ENCODE results near the gene PLD2. TPM values are rescaled to one million over a fixed set of nuclear protein-coding genes. Genes with fewer than 3 reads are reported as not detected.

PLD2 gene
- total RNA-seq, 2 donors from 2014 or later, result 25.7 to 29.5 TPM

DNA sequence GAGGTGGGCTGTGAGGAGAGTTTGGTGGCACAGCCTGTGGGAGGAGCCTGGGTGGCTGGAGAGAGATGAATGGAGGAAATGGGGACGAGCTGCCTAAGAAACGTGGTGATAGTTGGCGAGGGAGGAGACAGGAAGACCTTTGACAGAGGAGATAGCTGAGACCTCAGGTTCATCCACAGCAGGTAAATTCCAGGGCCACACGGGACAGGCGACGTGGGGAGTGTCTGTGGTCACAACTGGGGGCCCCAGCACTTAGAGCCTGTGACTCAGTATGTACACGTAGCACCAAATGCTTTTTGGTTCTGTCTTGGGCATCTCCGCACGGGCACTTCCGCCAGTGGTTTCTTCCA, 33.9 kb downstream of the PLD2 start:
- no peaks in the 10 kb centered on the region for H3K4me1 ChIP-seq (replicated peaks)
- 80% methylated on average over 10 of the region's 10 CpGs for WGBS
- intact Hi-C loops (cut with DNase I), result no loop called here
- DNase-seq (ENCODE audit: low spot score), result no peak
- no peak for TF ChIP-seq POLR2A (IDR thresholded peaks at IDR 0.05)
- TF ChIP-seq, protein P1, sequence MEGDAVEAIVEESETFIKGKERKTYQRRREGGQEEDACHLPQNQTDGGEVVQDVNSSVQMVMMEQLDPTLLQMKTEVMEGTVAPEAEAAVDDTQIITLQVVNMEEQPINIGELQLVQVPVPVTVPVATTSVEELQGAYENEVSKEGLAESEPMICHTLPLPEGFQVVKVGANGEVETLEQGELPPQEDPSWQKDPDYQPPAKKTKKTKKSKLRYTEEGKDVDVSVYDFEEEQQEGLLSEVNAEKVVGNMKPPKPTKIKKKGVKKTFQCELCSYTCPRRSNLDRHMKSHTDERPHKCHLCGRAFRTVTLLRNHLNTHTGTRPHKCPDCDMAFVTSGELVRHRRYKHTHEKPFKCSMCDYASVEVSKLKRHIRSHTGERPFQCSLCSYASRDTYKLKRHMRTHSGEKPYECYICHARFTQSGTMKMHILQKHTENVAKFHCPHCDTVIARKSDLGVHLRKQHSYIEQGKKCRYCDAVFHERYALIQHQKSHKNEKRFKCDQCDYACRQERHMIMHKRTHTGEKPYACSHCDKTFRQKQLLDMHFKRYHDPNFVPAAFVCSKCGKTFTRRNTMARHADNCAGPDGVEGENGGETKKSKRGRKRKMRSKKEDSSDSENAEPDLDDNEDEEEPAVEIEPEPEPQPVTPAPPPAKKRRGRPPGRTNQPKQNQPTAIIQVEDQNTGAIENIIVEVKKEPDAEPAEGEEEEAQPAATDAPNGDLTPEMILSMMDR (IDR thresholded peaks at IDR 0.05), result no peak
- no peak for TF ChIP-seq POLR2AphosphoS5 (IDR thresholded peaks at IDR 0.05)
- H3K4me3 ChIP-seq, result no peak overlapping the region
- no peak overlapping the region for H3K27ac ChIP-seq
- no peaks in the 10 kb centered on the region for H3K36me3 ChIP-seq
- no peaks in the 10 kb centered on the region for H3K27me3 ChIP-seq (replicated peaks; ENCODE audit: insufficient read depth)
- H3K9me3 ChIP-seq, result no peaks in the 10 kb centered on the region

DNA sequence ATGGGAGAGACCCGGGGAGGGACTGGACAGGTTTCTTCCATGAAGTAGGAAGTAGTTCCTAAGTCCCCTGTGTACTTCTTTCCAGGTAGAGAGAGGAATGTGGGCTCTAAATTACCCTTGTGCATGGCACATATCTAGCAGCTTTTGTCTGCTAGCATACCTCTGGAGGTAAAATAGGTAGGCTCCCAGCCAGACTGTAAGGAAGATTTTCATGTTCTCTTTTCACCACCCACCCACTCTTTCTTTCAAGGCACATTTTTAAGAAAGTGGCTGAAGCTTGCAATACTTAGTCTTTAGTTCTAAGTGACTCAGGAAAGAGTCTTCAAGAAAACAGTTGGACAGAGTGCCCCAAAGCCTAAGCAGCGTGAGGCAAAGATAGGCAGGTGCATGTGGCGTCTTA, 35.4 kb downstream of the PLD2 start:
- H3K9me3 ChIP-seq, result no peaks in the 10 kb centered on the region
- no peak overlapping the region for H3K4me3 ChIP-seq
- H3K4me1 ChIP-seq (replicated peaks), result no peaks in the 10 kb centered on the region
- no peak overlapping the region for H3K27ac ChIP-seq
- no peak for DNase-seq (ENCODE audit: low spot score)
- H3K36me3 ChIP-seq, result no peaks in the 10 kb centered on the region
- intact Hi-C loops (cut with DNase I), result no loop called here
- WGBS, result 84% methylated on average over 3 of the region's 3 CpGs
- TF ChIP-seq POLR2AphosphoS5 (IDR thresholded peaks at IDR 0.05) (no peak), POLR2A (IDR thresholded peaks at IDR 0.05) (no peak)
- TF ChIP-seq, protein P1 (IDR thresholded peaks at IDR 0.05), result no peak
- H3K27me3 ChIP-seq (replicated peaks; ENCODE audit: insufficient read depth), result no peaks in the 10 kb centered on the region

DNA sequence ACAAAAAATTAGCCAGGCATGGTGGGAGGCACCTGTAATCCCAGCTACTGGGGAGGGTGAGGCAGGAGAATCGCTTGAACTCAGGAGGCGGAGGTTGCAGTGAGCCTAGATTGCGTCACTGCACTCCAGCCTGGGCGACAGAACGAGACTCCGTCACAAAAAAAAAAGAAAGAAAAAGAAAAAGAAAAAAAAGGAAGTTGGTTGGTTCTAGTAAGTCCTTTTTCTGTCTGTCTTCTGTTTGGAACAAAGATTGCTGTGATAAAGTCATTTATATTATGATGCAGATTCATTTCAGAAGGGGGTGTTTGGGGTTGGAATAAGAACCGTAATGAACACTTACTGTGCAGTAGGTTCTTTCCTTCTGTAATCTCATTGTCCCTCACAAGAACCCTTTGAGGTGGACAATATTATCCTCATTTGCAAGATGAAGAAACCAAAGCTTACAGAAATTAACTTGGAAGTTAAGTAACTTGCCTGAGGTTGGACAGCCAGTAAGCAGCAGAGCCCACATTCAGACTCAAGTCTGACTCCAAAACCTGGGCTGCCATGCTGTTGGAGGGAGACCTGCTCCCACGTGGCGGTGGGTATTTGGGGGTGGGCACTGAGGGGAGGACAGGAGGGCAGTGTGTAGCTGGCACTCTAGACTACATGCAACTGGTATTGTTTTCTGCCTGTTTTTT, 36.5 kb downstream of the PLD2 start:
- intact Hi-C loops (cut with DNase I), result no loop called here
- H3K27me3 ChIP-seq (replicated peaks; ENCODE audit: insufficient read depth), result no peaks in the 10 kb centered on the region
- no peak overlapping the region for H3K4me3 ChIP-seq
- no peaks in the 10 kb centered on the region for H3K9me3 ChIP-seq
- no peaks in the 10 kb centered on the region for H3K36me3 ChIP-seq
- no peak overlapping the region for H3K27ac ChIP-seq
- no peak for DNase-seq (ENCODE audit: low spot score)
- TF ChIP-seq POLR2AphosphoS5 (IDR thresholded peaks at IDR 0.05) (no peak), POLR2A (IDR thresholded peaks at IDR 0.05) (no peak)
- TF ChIP-seq, protein P1 (IDR thresholded peaks at IDR 0.05), result no peak
- H3K4me1 ChIP-seq (replicated peaks), result no peaks in the 10 kb centered on the region
- WGBS, result 69% methylated on average over 9 of the region's 9 CpGs

DNA sequence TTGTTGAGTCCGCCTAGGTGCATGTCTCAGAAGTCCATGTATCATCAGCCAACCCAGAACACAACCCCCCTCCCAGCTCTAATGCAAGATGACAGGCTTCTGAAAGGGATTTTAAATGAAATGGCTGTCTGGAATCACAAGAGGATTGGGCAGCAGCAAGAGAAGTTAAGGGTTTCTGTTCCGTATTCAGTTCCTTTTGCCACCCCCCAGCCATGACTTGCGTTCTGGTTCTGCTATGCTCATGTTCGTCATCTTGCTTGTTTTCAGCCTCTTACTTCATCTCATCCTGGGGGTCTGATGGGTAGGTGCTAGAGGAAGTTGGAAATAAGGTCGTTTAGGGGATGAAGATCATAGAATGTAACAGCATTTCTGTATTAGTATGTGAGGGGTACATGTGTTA, 38.2 kb downstream of the PLD2 start:
- Histone ChIP-seq H3K4me1 (replicated peaks) (peaks cover 4% of the 10 kb centered on the region), H3K36me3 (no peaks in the 10 kb centered on the region), H3K27me3 (replicated peaks; ENCODE audit: insufficient read depth) (no peaks in the 10 kb centered on the region), H3K9me3 (no peaks in the 10 kb centered on the region), H3K4me3 (no peak overlapping the region), H3K27ac (no peak overlapping the region)
- TF ChIP-seq, protein P1 (IDR thresholded peaks at IDR 0.05), result no peak
- TF ChIP-seq POLR2AphosphoS5 (IDR thresholded peaks at IDR 0.05), result no peak
- intact Hi-C loops (cut with DNase I), result no loop called here
- WGBS, result 82% methylated on average over 5 of the region's 5 CpGs
- no peak for DNase-seq (ENCODE audit: low spot score)

DNA sequence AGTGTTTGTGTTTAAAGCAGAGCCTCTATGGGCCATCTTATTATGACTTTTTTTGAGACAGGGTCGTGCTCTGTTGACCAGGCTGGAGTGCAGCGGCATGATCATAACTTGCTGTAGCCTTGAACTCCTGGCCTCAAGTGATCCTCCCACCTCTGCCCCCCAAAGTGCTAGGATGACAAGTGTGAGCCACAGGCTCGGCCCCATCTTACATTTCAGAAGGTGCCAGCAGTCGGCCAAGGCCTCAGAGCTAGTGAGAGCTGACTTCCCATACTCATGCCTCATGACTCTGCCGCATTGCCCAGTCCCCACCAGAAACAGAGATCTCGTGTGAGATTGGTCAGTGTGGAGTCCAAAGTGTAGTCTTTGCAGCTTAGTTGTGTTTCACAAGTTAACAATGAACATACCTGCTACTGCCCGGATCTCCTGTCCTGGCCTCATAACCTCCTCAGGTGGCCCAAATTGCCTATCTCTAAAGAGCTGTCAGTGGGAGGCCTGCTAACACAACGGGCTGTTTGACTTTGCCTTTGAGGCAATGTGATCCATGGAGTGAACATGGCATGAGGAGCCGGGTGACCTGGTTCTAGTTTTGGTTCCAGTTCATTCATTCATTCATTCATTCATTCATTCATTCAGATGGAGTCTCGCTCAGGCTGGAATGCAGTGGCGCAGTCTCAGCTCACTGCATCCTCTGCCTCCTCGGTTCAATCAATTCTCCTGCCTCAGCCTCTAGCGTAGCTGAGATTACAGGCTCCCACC, 39.9 kb downstream of the PLD2 start:
- H3K4me3 ChIP-seq, result no peak overlapping the region
- no peaks in the 10 kb centered on the region for H3K27me3 ChIP-seq (replicated peaks; ENCODE audit: insufficient read depth)
- no peak for DNase-seq (ENCODE audit: low spot score)
- no peak overlapping the region for H3K27ac ChIP-seq
- H3K9me3 ChIP-seq, result no peaks in the 10 kb centered on the region
- no peaks in the 10 kb centered on the region for H3K36me3 ChIP-seq
- intact Hi-C loops (cut with DNase I), result no loop called here
- TF ChIP-seq POLR2A (IDR thresholded peaks at IDR 0.05), result no peak
- TF ChIP-seq, protein P1 (IDR thresholded peaks at IDR 0.05), result no peak
- TF ChIP-seq POLR2AphosphoS5 (IDR thresholded peaks at IDR 0.05), result no peak
- H3K4me1 ChIP-seq (replicated peaks), result peaks cover 4% of the 10 kb centered on the region
- 80% methylated on average over 13 of the region's 13 CpGs for WGBS

Data from prostate gland (tissue), 2 donors.